Midbrain (tissue), 1 donor: ENCODE results near the gene ARMC9.
"Not testable (repeated sequence)": the region's sequence is repeated elsewhere in the genome, so short reads cannot be mapped to it uniquely, and the experiment has no call there.

Experiments used
- DNase-seq: peaks from one replicate; lab custom pipeline; 2025; lab: John Stamatoyannopoulos, UW

ARMC9 gene

DNA sequence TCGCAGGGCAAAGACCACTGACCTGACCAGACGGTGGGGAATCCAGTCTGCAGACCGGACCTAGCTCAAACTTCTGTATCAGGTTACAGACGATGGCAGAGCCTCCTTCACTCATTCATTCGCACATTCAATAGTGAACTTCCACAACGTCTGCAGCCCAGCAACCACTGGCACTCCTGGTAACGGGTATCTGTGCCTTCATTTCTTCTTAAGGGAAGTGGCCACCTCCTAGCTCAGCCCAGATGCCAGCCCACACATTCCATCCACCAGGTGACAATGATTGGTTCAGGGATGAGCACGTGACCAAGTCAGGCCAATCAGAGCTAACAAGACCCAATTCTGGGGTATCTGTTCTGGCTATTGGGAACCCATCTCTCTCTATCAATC lies 15.9 kb upstream of the ARMC9 start:
- DNase-seq, result no peak

DNA sequence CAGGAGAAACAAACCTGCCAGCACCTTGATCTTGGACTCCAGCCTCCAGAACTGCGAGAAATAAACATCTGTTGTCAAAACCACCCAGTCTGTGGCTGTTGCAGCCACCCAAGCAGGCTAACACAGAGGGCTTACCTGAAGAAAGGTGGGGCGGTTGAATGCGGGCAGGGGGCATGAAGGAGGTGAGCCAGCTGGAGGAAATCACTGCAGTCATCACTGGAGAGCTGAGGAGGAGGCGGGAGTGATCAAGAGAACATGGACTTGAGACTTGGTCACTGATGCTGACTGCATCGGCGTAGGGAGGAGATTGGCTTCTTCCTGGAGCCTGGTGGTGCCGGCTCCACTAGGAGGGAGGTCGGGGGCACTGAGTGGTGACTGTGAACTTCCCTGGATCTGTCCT lies 14.6 kb upstream of the ARMC9 start:
- DNase-seq, result no peak

DNA sequence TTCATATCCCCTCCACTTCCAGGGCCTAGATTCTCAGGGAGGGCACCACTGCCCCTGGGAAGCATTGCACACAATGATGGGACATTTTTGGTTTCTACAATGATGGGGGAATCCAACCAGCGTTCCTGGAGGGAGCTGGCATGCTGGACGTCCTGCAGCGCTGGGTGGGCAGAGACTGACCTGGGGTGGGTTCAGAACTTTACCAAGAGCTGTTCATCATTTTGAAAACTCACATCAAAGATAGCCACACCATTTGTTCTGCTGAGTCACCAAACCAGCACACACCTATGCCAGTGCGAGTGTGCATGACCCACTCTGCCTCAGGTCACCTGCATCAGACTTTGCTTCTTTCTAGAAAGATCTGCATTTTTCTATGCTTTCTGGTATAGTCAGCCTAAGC lies 14.1 kb upstream of the ARMC9 start:
- no peak for DNase-seq

DNA sequence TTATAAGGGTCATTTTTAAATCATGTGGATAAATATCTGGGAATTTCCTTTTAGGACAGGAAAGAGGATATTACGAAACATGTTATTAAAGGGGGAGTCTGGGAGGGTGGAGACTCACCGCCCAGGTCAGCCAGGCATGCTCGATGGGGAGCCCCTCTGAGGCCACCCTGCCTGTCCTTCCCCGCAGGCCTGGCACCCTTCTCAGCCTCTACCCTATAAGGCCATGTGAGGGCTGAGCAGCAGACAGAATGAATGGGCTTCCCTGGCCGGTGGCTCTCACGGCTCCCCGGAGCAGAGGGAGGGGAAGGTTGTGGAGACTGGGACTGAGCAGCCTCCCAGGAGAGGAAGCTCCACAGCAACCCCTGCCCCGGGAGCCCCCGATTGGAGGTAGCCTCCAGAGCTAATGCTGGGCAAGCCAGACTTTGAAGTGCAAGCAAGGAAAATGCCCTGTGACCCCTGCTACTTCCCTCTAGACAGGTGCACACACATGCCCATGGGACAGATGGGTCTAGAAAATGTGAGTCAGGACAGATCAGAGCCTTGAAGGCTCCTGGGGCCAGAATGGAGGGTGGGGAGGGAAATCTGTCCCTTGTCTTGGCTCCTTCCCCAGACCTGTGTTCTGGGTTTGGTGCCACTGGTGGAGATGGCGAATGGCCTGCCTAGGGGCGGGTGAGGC lies 13.2 kb upstream of the ARMC9 start:
- no peak for DNase-seq

DNA sequence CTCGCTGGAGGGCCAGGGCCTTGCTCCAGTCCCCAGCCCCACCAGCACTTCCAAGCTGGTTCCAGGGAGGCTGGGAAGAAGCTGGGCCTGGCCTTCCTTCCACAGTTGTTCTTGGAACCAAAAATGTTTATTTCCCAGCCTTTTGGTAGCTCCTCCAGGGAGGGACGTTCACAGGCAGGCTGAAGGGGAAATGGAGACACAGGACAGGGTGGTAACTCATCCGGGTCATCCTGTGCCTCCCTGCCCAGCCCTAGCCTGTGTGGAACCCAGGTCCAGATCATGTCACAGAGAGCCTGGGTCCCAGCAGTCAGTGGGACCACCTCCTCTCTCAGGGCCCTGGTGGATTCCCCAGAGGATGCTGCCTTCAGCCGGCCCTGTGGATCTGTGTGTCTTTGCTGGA lies 12.5 kb upstream of the ARMC9 start:
- DNase-seq, result no peak

- DNase-seq, result no peak
These were observed 12.1 kb upstream of the ARMC9 start for GRCh38 chr2:231186325-231186724.

GRCh38 chr2:231187736-231188505 lies 10.5 kb upstream of the ARMC9 start:
- no peak for DNase-seq

DNA sequence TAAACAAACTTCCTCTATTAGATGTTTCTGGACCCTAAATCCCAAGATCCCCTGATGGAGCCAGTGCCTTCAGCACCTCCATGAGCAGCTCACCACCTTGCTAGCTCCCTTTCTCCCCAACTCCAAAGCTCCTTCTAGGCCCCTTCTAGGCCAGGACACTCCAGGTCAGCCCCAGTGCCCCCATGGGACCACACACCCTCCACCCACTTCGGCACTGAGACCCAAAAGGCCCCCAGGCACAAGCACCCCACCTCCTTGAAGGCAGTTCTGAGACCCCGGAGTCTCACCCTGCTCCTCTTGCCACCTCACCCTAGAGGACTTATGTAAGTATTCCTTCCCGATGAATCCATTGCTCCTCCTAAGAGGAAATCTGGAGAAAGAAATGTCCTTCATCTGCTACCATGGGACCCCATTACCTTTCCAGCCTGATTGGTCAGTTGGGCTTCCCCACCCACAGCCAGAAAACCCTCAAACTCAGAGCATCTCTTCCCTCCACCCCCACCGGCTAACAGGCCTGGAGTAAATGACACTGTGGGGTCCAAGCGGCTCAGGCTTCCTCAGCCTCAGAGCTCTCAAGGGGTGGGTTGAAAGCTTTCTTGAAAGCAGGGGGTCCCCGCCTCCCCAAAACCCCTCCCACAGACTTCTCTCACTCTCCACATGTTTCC lies 9.8 kb upstream of the ARMC9 start:
- no peak for DNase-seq

GRCh38 chr2:231189171-231189530 lies 9.3 kb upstream of the ARMC9 start:
- DNase-seq, result no peak

DNA sequence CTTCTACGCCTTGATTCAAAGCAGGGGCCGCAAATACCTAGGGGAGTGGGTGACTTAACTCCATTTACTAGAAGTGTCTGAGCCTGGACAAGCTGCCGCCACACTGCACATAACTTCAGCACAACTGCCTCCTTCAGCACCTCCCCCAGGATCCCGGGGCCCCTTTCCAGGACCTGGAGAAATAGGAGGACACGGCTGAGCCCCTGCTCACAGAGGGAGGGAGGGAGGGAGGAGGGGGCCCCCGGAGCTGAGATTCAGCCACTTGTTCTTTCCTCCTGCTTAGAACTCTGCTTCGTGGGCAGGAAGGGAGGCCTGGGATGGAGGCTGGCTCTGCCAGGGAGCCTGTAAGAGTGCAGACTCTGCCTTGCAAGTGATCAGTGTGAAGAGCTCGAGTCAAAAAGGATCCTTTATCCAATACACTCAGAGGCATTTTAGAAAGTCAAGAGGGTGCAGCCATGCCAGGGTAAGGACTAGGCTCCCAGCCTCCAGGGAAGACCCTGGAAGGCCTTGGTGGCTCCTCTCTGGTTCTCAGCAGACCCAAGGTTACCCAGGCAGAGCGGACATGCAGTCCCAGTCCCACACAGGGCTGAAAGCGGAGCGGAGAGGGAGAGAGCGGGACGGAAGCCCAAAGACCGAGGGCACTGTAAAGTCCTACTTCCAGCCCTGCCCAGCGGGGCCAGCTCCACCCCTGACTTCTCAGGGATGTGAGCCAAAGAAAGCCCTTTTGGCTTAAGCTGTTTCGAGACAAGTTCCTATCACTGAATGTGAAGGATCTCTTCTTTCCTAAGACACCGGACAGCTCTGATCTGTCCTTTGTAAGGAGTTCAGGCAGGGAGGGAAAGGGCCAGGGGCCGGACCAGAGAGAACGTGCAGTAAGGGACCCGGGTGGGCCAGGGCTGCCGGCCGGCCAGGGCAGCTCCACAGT lies 8.6 kb upstream of the ARMC9 start:
- DNase-seq, result no peak

DNA sequence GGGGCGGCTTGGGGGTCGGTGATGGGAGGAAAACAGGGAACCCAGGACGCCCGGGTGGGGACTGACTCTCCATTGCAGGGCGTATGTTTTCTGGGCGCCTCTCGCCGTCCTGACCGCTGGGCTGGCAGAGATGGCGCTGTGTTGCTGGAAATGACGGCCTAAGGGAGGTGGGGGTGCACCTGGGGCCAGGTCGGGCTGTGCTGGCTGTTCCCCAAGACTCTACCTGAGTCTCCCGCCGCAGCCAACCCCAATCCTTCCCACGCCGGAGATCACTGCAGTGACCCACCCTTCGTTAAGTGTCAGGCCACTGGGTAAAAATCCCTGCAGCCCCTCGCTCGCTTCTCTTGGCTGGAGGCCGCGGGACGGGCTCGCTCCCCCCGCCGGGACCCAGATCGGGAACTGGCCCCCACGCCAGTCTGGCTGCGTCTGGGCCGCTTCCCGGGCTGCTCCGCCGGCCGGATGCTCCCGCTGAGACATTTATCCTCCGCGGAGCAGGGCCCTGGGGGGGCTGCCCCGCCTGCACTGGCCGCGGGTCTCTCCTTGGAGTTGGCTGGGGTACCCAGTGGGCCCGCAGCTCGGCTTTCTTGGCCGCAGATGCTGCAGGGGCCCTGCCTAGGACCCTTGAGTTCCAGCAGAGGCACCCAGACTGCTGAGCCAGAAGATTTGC lies 7.8 kb upstream of the ARMC9 start:
- peak; percentile 37 for DNase-seq

GRCh38 chr2:231191896-231192872 lies 6.2 kb upstream of the ARMC9 start:
- DNase-seq, result no peak

- DNase-seq, result no peak
These were observed 5.2 kb upstream of the ARMC9 start for GRCh38 chr2:231193216-231193615.

- DNase-seq, result no peak
These were observed 1.8 kb upstream of the ARMC9 start for GRCh38 chr2:231196592-231196991.

DNA sequence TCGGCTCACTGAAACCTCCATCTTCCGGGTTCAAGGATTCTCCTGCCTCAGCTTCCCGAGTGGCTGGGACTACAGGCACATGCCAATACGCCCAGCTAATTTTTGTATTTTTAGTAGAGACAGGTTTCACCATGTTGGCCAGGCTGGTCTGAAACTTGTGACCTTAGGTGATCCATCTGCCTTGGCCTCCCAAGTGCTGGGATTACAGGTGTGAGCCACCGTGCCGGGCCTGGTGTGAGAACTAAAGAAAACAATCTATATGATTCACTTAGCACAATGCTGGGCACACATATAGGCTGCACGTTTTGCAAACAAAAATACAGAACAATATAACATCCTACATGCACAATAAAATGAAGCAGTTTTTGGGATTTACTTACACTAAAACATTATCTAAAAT lies 1.2 kb upstream of the ARMC9 start:
- DNase-seq, result not testable (repeated sequence)

DNA sequence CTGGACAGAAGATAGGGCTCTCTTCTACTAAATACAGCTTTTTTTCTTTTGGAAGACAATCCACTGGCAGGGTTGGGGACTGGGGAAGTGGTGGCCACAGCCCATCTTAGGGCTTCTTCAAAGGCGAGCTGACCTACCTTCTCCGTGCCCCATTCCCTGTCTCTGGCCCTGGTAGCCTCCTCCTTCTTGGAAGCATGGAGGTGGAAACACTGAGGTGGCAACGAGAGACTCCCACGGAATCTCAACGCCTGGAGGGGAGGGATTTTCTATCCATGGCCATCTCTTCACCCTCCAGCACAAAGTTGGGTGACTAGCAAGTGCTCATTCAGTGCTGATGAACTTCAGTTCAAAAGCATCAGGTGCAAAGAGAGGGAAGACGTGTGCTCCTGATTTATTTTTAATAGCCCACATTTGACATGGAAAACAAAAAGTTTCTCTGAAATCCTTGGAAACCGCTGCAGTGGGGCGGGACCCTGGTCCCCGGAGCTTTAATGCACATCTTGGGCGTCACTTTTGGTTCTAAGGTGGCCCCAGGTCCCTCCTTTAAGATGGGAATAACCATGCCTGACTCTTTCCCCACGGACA lies 633 bp upstream of the ARMC9 start:
- DNase-seq, result no peak

DNA sequence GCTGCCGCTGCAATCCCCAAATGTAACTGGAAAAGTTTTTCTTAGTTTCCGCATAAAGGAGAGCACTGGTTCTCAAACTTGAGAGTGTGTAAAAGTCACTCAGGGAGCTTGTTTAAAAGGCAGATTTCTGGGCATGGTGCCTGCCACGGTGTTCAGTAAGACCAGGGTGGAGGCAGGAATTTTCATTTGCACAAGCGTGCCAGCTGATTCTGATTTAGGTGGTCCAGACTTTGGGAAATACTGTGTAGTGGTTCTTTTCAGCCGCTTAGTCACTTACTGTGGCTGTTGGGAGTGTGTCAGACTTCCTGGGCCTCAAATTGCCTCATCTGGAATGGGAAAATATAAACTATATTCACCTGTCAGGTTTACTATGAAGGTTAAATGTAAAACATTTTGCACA lies 788 bp downstream of the ARMC9 start:
- no peak for DNase-seq

DNA sequence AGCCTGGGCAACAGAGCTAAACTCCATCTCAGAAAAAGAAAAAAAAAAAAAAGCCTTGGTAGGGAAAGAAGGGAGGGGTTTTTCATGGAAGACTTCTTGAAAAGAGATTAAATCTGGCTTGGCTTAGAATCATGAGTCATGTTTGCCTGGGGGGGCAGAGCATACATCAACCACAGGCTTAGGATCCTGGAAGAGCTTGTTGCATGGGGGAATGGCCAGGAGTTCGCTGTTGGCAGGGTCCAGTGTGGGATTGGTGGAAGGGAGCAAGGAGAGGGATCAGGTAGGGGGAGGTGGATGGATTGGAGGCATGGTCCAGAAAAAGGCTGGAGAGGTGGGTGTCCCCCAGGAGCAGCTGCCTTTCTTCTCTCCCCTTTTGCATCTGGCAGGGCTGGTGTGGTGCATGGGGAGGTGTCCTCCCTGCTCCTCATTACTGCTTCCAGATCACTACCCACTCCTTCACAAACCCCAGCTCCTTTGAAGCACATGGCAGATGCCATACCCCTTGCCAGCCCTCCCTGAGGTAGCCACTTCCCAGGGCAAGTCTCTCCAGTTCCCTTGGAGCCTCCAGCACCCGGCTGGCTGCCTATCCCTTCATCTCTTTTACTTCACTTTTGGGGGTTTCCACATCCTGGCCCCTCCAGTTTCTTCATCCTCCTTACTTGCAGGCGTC lies 2.5 kb downstream of the ARMC9 start:
- DNase-seq, result no peak

DNA sequence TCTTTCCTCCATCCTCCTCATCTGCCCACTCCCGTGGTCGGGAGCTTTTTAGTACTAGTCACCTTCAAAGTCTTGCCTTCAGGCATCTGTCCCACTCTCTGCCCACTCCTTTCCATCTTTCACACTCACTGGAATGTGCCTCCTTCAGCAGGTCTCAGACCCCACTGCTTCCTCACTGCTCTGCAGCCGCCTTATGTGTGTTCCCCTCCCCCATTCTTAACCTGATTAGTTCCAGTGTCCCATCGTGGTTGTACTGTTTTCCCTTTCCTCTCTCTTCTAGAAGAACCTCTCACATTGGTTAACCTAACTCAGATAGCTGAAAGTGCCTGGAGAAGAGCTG lies 3.0 kb downstream of the ARMC9 start:
- no peak for DNase-seq

DNA sequence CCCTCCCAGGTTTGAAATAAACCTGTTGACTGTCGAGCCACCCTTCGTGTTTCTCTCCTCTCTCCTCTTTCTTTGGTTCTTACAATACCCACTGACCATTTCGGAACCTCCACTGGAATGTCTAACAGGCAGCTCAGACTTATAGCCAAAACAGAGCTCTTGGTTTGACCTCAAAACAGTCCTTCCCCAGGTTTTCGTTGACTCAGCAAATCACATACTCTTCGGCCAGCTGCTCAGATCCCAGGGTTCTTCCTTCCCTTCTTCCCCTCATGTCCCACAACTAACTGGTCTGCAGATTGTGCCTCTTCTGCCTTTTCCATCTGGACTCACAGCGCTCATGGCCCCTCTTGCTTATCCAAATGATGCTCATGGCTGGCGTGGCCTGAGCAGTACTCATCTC lies 4.7 kb downstream of the ARMC9 start:
- DNase-seq, result no peak
